H7 (cell line): Measurements from ENCODE around the gene C20orf144. TPM values are rescaled to one million over a fixed set of nuclear protein-coding genes. Genes with fewer than 3 reads are reported as not detected.

Experiments
- DNase-seq: peaks from one replicate; pipeline ENCODE4 v3.0.0; 2012
- H3K27me3 ChIP-seq: 2 replicates; pipeline ENCODE4 v1.6.0; 2011; ENCODE audit warnings: mild to moderate bottlenecking, low read length; ENCODE audit not compliant: control insufficient read depth, insufficient read depth
- H3K36me3 ChIP-seq: replicated peaks from 2 replicates; pipeline ENCODE4 v1.5.1; 2011; ENCODE audit warnings: low read length; ENCODE audit not compliant: control insufficient read depth, insufficient read depth
- H3K4me3 ChIP-seq: 2 replicates; pipeline ENCODE4 v1.5.1; 2011; ENCODE audit warnings: low read depth, mild to moderate bottlenecking, control low read depth, low read length, moderate library complexity; ENCODE audit not compliant: insufficient read depth
- total RNA-seq: library from RNA; depleted of rRNA; stranded (reverse); fragments of >200 nt; shearing (Covaris generic); gene quantifications from 2 replicates; pipeline ENCODE4 v1.2.3, GENCODE V29; 2014

The C20orf144 gene
- total RNA-seq, 1 experiment from 2014 or later: not detected

GRCh38 chr20:33666293-33667244, 4.4 kb downstream of the C20orf144 start, which contains the start of gene ACTL10:
Gene ACTL10 (plus strand): TSS chr20:33666943. CDS start chr20:33667498, 555 bp downstream.
- Histone ChIP-seq H3K4me3 (peak within 1 kb of the TSS; percentile 44), H3K27me3 (peaks cover 4% of the 10 kb centered on the region; the same call in 1 of the 2 replicates), H3K36me3 (peaks cover 4% of the 10 kb centered on the region)
- peak; percentile 95 for DNase-seq

- H3K36me3 ChIP-seq: peaks cover 4% of the 10 kb centered on the region
- H3K27me3 ChIP-seq: peaks cover 4% of the 10 kb centered on the region; the same call in 1 of the 2 replicates
- H3K4me3 ChIP-seq: peak overlapping the region; percentile 44
- DNase-seq: no peak
These were observed 5.1 kb downstream of the C20orf144 start for GRCh38 chr20:33667245-33667675.

DNA sequence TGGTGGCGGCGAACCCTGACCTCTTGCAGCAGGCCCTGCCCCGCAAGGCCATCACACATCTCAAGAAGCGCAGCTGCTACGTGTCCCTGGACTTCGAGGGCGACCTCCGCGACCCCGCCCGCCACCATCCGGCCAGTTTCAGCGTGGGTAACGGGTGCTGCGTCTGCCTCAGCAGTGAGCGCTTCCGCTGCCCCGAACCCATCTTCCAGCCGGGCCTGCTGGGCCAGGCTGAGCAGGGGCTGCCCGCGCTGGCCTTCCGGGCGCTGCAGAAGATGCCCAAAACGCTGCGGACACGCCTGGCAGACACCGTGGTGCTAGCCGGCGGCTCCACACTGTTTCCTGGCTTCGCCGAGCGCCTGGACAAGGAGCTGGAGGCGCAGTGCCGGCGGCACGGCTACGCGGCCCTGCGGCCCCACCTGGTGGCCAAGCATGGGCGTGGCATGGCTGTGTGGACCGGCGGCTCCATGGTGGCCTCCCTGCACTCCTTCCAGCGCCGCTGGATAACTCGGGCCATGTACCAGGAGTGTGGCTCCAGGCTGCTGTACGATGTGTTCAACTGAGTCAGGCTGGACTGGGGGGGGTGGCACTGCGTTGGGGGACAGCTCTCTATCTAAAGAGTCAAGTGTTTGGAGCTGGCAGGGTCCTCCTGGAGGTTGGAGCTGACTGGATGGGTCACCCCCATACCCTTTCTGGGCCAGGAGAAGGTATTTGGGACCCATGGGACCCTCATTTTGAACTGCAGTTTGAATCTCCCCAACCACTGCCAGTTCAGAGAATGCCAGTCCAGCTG, 5.7 kb downstream of the C20orf144 start:
- Histone ChIP-seq H3K27me3 (peaks cover 4% of the 10 kb centered on the region; the same call in 1 of the 2 replicates), H3K4me3 (peak overlapping the region; percentile 44), H3K36me3 (peaks cover 4% of the 10 kb centered on the region)
- DNase-seq: peak; percentile 97

GRCh38 chr20:33668466-33669155, 6.5 kb downstream of the C20orf144 start:
- Histone ChIP-seq H3K4me3 (no peak overlapping the region), H3K36me3 (peaks cover 4% of the 10 kb centered on the region), H3K27me3 (peaks cover 4% of the 10 kb centered on the region; the same call in 1 of the 2 replicates)
- no peak for DNase-seq

DNA sequence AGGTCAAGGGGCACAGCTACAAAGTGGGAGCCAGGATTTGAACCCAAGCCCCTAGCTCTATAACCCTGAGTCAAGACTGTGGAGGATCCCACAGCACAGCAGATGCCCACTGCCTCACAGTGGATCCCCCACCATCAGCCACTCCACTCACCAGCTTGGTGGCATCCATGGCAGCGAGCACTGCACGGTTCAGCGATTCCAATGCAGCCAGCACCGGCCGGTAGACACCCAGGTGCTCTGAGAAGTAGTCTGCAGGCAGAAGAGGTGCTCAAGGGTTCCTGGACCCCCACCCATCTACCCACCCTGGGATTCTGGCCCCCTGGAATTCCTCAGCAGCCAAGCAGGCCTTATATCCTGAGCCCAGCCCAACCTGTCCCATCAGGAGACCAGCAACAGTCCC, 7.1 kb downstream of the C20orf144 start:
- H3K36me3 ChIP-seq: peaks cover 4% of the 10 kb centered on the region
- H3K27me3 ChIP-seq: peaks cover 4% of the 10 kb centered on the region; the same call in 1 of the 2 replicates
- no peak overlapping the region for H3K4me3 ChIP-seq
- no peak for DNase-seq

DNA sequence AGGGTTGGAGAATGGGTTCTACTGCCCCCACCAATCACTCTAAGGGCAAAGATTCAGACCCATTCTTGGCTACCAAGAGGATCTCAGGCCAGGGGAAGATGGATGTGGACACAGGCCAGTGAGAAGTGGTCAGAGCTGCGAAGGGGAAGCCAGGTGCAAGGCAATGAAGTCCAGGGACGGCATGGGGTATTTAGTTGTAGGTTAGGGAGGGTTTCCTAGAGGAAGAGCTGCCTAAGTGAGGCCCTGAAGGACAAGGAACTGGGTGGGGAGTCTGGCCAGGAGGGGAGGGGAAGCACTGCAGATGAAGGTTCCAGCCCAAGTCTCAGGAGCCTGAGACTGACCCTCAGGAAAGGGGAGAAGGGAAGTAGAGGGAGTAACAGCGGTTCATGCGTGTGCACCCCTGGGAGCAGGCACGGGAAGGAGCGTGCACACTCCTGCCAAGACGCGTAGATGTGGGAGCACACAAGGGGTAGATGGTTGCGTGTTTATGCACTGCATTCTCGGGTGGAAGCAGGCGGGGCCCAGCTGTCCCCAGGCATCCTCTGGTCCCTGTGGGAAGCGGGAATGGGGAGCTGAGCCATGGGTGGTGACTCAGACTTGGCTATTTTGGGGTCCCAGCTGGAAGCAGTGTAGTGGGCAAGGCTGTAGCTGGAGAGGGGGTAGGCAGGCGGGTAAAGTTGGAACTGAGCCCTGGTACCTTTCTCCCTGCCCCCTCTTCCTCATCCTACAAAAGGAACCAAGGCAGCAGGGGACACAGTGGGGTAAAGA, 7.9 kb downstream of the C20orf144 start:
- Histone ChIP-seq H3K36me3 (peaks cover 4% of the 10 kb centered on the region), H3K4me3 (no peak overlapping the region), H3K27me3 (peaks cover 4% of the 10 kb centered on the region; the same call in 1 of the 2 replicates)
- no peak for DNase-seq

DNA sequence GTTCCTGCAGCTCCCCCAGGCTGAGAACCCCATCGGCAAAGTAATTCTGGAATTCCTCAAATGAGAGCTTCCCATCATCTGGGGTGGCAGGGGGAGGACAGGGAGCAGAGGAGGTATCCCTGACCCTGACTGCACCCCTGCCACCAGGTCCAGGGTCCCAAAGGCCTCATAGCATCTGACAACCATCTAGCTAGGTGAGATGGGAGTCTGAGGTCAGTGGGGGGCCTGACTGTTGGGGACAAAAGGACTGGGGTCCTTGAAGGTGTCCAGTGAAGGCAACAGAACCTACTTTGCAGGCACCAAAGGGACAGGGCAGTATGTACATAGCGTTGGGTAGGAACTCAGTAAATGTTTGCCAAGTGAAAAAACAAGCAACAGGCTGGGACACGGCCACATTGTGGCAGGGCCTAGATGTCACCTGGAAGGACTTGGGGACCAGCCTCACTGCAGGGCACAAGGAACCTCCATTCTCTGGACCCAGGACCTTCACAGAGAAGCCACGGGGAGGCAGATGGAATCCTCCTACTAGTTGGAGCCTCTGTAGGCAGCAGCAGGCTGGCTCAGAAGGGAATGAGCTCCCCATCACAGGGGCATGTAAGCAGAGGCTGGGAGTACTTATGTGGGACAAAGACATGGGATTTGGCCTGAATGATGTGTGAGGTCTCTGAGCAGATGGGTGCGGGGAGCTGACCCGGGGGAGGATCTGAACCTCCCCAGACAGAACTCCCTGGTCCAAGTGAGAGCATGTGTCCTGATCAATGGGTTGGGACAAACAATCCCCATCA, 8.8 kb downstream of the C20orf144 start:
- no peak for DNase-seq
- no peak overlapping the region for H3K4me3 ChIP-seq

GRCh38 chr20:33671573-33672288, 9.6 kb downstream of the C20orf144 start:
- no peak for DNase-seq
- Histone ChIP-seq H3K36me3 (peaks cover 7% of the 10 kb centered on the region), H3K4me3 (no peak overlapping the region), H3K27me3 (peaks cover 4% of the 10 kb centered on the region; the same call in 1 of the 2 replicates)

More for the DNA sequence above, 8.8 kb downstream of the C20orf144 start:
- peaks cover 4% of the 10 kb centered on the region for H3K36me3 ChIP-seq
- peaks cover 4% of the 10 kb centered on the region; the same call in 1 of the 2 replicates for H3K27me3 ChIP-seq

DNA sequence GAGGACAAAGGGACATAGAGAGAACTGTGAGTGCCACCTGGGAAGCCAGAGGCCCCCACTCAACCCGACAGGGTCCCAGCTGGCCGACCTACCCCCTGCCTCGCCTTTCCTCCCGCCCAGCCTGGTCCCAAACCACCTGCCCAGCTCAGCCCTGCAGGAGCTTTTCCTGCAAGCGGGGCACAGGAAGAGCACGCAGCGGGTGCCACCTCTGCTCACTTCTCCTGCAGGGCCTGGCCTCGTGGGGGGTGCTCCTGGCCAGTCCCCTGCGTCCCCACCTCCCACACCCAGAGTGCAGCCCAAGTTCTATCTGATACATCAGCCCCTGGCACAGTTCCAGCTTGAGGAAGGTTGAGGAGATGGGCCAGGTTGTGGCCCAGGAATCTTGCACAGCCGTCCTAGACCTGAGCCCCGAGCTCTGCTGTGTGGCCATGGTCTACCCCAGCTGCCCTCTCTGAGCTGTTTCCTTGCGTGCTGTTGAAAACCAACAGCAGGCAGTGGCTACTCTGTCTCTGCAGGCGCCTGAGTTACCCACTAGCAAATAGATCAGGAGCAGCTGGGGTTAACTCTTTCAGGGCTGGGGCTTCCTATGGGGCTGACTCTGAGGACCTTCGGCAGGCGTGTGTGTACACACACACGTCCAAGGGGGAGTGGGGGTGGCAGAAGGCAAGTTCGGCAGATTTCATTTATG, 10.4 kb downstream of the C20orf144 start:
- peak; percentile 64 for DNase-seq
- H3K36me3 ChIP-seq: peaks cover 13% of the 10 kb centered on the region
- H3K4me3 ChIP-seq: peak overlapping the region; percentile 80
- H3K27me3 ChIP-seq: peaks cover under 1% of the 10 kb centered on the region; the same call in 1 of the 2 replicates

DNA sequence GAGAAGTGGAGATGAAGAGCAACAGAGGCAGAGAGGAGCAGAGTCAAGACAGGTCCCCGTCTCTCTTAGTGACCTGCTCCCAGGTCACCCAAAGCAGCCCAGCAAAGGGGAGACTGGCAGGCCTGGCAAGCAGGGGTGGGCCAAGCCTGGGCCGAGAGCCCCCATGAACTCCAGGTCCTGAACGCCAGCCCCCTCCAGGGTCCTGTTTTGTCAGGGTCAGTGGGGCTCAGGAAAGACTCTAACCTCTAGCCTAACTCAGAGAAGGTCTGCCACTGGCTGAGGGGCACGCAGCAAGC, 10.9 kb downstream of the C20orf144 start:
- H3K4me3 ChIP-seq: peak overlapping the region; percentile 80
- H3K36me3 ChIP-seq: peaks cover 17% of the 10 kb centered on the region
- no peaks in the 10 kb centered on the region for H3K27me3 ChIP-seq
- DNase-seq: no peak

- Histone ChIP-seq H3K4me3 (peak overlapping the region; percentile 80), H3K36me3 (peaks cover 20% of the 10 kb centered on the region), H3K27me3 (no peaks in the 10 kb centered on the region)
- peak; percentile 72 for DNase-seq
These were observed 11.5 kb downstream of the C20orf144 start for GRCh38 chr20:33673410-33674293.
